Loucy (cell line): Measurements from ENCODE around the gene MYO9A.

Source experiments
- EZH2phosphoT487 ChIP-seq: fragments of 200-600 bp; IDR thresholded peaks from 2 replicates; pipeline ENCODE4 v1.6.1; 2018; ENCODE audit warnings: antibody characterized with exemption, mild to moderate bottlenecking, moderate library complexity, borderline replicate concordance
- TF ChIP-seq, protein P1 (sequence below): fragments of 200-600 bp; sonication (generic); conservative IDR thresholded peaks from 2 replicates; pipeline ENCODE4 v1.5.1; 2014; ENCODE audit warnings: mild to moderate bottlenecking, antibody characterized with exemption, low read length

DNA sequence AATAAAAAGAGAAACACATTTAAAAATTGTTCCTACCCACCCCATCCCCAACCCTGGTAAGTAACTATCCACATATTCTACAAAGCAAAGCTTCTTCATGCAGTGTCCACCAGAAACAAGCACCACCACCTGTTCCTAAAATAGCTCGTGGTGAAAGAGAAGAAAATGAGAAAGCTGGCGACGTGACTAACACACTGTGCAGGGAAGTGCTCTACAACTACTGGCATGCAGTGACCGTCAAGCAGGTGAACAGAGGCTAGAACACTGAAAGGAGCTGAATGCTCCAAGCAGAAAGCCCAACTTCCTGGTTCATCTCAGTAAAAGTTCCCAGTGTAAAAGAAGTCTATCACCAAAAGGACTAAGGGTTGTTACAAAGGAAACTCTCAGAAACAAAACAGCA is 226.9 kb downstream of the MYO9A start:
- TF ChIP-seq, protein P1, sequence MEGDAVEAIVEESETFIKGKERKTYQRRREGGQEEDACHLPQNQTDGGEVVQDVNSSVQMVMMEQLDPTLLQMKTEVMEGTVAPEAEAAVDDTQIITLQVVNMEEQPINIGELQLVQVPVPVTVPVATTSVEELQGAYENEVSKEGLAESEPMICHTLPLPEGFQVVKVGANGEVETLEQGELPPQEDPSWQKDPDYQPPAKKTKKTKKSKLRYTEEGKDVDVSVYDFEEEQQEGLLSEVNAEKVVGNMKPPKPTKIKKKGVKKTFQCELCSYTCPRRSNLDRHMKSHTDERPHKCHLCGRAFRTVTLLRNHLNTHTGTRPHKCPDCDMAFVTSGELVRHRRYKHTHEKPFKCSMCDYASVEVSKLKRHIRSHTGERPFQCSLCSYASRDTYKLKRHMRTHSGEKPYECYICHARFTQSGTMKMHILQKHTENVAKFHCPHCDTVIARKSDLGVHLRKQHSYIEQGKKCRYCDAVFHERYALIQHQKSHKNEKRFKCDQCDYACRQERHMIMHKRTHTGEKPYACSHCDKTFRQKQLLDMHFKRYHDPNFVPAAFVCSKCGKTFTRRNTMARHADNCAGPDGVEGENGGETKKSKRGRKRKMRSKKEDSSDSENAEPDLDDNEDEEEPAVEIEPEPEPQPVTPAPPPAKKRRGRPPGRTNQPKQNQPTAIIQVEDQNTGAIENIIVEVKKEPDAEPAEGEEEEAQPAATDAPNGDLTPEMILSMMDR: no peak
- no peak for TF ChIP-seq EZH2phosphoT487
